Endothelial cell (in vitro differentiated cells): Measurements from ENCODE around the gene TNK2. TPM values are rescaled to one million over a fixed set of nuclear protein-coding genes. Genes with fewer than 3 reads are reported as not detected.
A peak's percentile ranks its signal among the peaks of the same experiment; 100 is the strongest.
"Not testable (repeated sequence)": the region's sequence is repeated elsewhere in the genome, so short reads cannot be mapped to it uniquely, and the experiment has no call there.

Experiments used
- DNase-seq: peaks from one replicate; pipeline ENCODE4 v3.0.0; 2021; ENCODE audit warnings: low spot score
- H3K27ac Mint-ChIP-seq: one replicate; pipeline ENCODE4 v1.8.0; 2021; ENCODE audit warnings: mixed read lengths, inconsistent platforms; ENCODE audit not compliant: unreplicated experiment
- H3K27me3 Mint-ChIP-seq: one replicate; pipeline ENCODE4 v1.8.0; 2021; ENCODE audit warnings: mild to moderate bottlenecking, moderate library complexity, mixed read lengths, inconsistent platforms; ENCODE audit not compliant: unreplicated experiment
- H3K36me3 Mint-ChIP-seq: one replicate; pipeline ENCODE4 v1.8.0; 2021; ENCODE audit warnings: mild to moderate bottlenecking, low read depth, mixed read lengths, inconsistent platforms; ENCODE audit not compliant: unreplicated experiment
- H3K4me1 Mint-ChIP-seq: one replicate; pipeline ENCODE4 v1.8.0; 2021; ENCODE audit warnings: mild to moderate bottlenecking, mixed read lengths, inconsistent platforms; ENCODE audit not compliant: unreplicated experiment
- H3K4me3 Mint-ChIP-seq: one replicate; pipeline ENCODE4 v1.8.0; 2021; ENCODE audit warnings: mild to moderate bottlenecking, mixed read lengths, inconsistent platforms; ENCODE audit not compliant: unreplicated experiment
- H3K9me3 Mint-ChIP-seq: one replicate; pipeline ENCODE4 v1.8.0; 2021; ENCODE audit warnings: mixed read lengths, inconsistent platforms; ENCODE audit not compliant: unreplicated experiment
- CTCF ChIP-seq: fragments of 200-600 bp; sonication (generic); IDR thresholded peaks from one replicate; pipeline ENCODE4 v1.5.0; 2021; ENCODE audit warnings: antibody characterized with exemption; ENCODE audit not compliant: unreplicated experiment
- total RNA-seq: library from RNA; stranded (reverse); fragmentation: NEBNext Ultra II Directional; extraction: Animal tissue kit (Norgen Biotek cat#: 25700); gene quantifications from one replicate; pipeline ENCODE4 v1.2.1, GENCODE V29; 2021; ENCODE audit not compliant: unreplicated experiment

The TNK2 gene
- total RNA-seq, 1 donor from 2014 or later = 135 TPM

- peaks cover 23% of the 10 kb centered on the region for H3K27me3 Mint-ChIP-seq
- peak overlapping the region; percentile 94 for H3K4me3 Mint-ChIP-seq
- peaks cover 48% of the 10 kb centered on the region for H3K4me1 Mint-ChIP-seq
- H3K9me3 Mint-ChIP-seq = no peaks in the 10 kb centered on the region
- peaks cover 3% of the 10 kb centered on the region for H3K36me3 Mint-ChIP-seq
- no peak for DNase-seq
- no peak for TF ChIP-seq CTCF
- H3K27ac Mint-ChIP-seq = no peak overlapping the region
Observed at GRCh38 chr3:195906865-195907683, 1.3 kb downstream of the TNK2 start.

GRCh38 chr3:195905970-195906864 lies 2.1 kb downstream of the TNK2 start:
- H3K4me1 Mint-ChIP-seq = peaks cover 56% of the 10 kb centered on the region
- peaks cover 3% of the 10 kb centered on the region for H3K36me3 Mint-ChIP-seq
- peaks cover 23% of the 10 kb centered on the region for H3K27me3 Mint-ChIP-seq
- no peak for TF ChIP-seq CTCF
- no peaks in the 10 kb centered on the region for H3K9me3 Mint-ChIP-seq
- peak overlapping the region; percentile 94 for H3K4me3 Mint-ChIP-seq
- DNase-seq = no peak
- H3K27ac Mint-ChIP-seq = peak overlapping the region; percentile 70

- peaks cover 17% of the 10 kb centered on the region for H3K27me3 Mint-ChIP-seq
- H3K27ac Mint-ChIP-seq = no peak overlapping the region
- H3K9me3 Mint-ChIP-seq = no peaks in the 10 kb centered on the region
- H3K36me3 Mint-ChIP-seq = peaks cover 3% of the 10 kb centered on the region
- no peak overlapping the region for H3K4me3 Mint-ChIP-seq
- H3K4me1 Mint-ChIP-seq = peaks cover 75% of the 10 kb centered on the region
- TF ChIP-seq CTCF = no peak
- no peak for DNase-seq
Observed at GRCh38 chr3:195904368-195904767, 4.0 kb downstream of the TNK2 start.

GRCh38 chr3:195903950-195904290 lies 4.4 kb downstream of the TNK2 start:
- Mint-ChIP-seq H3K9me3 (no peaks in the 10 kb centered on the region), H3K27me3 (peaks cover 17% of the 10 kb centered on the region), H3K36me3 (peaks cover 3% of the 10 kb centered on the region), H3K4me3 (peak overlapping the region; percentile 16), H3K4me1 (peaks cover 78% of the 10 kb centered on the region), H3K27ac (no peak overlapping the region)
- DNase-seq = no peak
- TF ChIP-seq CTCF = no peak

- peaks cover 22% of the 10 kb centered on the region for H3K27me3 Mint-ChIP-seq
- not testable (repeated sequence) for H3K4me3 Mint-ChIP-seq
- peaks cover 80% of the 10 kb centered on the region for H3K4me1 Mint-ChIP-seq
Observed at GRCh38 chr3:195902634-195903033, 5.7 kb downstream of the TNK2 start.

GRCh38 chr3:195901836-195902585 lies 6.3 kb downstream of the TNK2 start:
- Mint-ChIP-seq H3K27ac (peak overlapping the region; percentile 97), H3K4me1 (peaks cover 80% of the 10 kb centered on the region), H3K27me3 (peaks cover 19% of the 10 kb centered on the region), H3K4me3 (peak overlapping the region; percentile 80)
- not testable (repeated sequence) for DNase-seq, H3K36me3 Mint-ChIP-seq, H3K9me3 Mint-ChIP-seq

More at GRCh38 chr3:195902634-195903033, 5.7 kb downstream of the TNK2 start:
- peak overlapping the region; percentile 78 for H3K27ac Mint-ChIP-seq
- DNase-seq, H3K36me3 Mint-ChIP-seq, H3K9me3 Mint-ChIP-seq: not testable (repeated sequence)
